Measurements from ENCODE around the gene REL.
"Not testable (repeated sequence)": the region's sequence is repeated elsewhere in the genome, so short reads cannot be mapped to it uniquely, and the experiment has no call there.

REL gene

DNA sequence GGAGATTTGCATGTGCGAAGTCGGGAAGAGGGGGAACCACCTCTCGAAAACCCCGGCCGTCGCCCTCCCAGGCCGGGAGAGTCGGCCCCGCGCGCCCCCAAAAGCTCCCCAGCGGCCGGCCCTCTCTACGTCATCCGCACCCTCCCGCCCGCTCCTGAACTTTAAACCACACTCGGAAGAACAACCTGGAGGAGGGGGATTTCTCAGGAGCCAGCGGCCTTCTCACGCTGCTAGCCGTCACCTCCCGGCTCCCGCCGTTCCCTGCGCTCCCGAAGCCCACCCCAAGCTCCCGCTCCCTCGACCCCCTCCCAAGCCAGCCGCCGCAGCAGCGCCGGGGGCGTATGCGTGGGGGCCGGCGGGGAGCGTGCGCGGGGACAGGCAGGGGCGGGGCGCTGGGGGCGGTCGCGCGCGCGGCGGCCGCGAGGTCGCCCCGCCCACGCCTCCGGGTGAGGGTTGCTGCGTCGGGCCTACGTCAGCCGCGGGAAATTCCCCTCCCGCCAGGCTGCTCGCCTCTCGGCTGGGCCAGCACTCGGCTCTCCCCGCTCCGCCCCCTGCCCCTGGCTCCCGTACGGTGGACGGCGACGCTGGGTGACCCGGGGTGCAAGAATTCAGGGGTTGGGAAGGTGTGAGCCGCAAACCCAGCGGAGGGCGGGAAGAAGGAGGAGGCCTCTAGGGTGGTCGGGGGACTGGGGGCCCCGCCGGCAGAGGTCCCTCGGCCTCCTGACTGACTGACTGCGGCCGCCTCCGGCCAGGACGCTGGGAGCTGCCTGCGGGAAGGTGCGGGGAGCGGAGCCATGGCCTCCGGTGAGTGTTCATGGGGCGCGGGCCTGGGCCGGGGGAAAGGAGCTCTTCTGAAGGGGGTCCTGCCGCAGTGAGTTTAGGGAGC is at the start of gene REL:
Gene REL, plus strand, starts transcription at position 528 of the 886 bp plus-strand sequence. Its CDS starts 267 bp downstream, at position 795.
- peak; percentile 83 to 93 for DNase-seq

DNA sequence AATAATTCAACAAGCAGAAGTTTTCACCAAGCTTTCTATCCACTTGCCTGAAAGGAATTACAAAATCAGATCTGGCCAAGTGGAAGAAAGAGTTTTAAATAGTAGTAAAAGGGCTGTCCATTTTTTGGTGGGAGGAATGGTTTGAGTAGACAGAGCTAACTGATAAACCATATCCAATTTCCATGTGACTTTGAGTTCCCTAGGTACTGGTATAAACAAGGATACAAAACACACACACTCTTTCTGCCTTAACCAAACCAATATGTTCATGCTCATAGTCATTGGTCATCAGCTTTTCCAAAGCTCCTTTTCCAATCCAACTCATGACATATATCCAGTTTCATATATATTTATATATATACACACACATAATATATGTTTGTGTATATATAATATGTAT is 49.5 kb upstream of the REL start:
- no peak for DNase-seq

DNA sequence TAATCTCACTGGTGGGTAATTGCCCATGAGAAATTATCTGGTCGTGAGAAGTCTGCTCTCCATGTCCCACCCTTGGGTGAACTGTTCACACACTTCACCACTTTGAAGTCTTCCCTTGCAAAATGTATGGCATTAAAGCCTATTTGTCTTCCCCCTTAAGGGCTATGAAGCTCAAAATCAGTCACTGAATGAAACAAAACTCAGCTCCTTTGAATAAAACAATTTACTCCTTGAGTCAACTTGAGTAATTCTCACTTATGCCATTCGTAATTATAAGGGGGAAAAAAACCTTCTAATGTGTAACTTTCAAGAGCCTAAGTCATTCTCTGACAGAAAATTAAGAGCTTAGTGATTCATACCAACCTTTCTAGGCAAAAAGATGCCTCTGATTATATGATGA is 48.8 kb upstream of the REL start:
- DNase-seq = no peak

DNA sequence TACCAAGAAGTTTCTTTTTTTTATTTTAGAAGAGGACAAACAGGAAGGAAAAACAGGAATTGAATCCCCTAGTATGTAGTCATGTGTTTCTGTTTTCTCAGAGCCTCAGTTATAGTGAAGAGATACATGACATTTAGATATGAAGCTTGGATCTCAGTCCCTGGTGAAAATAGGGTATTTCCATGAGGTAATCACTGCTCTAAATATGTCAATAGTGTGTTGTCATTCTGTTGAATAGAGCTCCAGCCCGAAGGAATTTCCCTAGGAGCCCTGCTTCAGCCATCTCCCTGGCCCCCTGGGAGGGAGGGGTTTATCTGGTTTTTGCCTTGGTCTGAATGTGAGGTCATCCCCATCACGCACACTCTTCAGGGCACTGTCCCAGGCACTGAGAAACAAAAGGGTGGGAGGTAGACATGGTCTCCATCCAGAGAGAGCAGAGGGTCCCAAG is 47.1 kb upstream of the REL start:
- no peak for DNase-seq

DNA sequence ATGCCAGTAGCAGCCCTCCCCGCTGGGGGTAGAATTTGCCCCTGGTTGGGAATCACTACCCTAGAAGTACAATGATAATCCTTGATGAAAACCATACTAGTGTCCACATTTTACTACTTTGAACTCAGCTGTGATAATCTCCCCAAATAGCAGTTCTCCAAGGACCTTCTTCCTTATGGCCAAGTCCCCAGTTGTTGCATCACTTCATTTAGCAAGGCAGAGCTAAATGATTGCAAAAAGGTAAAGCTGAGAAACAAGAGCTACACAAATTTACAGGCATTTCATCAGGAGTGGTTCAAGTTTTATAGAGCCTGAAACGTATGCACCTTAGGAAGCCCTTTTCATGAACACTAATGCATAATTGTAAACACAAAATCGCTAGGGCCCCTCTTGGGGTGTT is 44.9 kb upstream of the REL start:
- DNase-seq = no peak

DNA sequence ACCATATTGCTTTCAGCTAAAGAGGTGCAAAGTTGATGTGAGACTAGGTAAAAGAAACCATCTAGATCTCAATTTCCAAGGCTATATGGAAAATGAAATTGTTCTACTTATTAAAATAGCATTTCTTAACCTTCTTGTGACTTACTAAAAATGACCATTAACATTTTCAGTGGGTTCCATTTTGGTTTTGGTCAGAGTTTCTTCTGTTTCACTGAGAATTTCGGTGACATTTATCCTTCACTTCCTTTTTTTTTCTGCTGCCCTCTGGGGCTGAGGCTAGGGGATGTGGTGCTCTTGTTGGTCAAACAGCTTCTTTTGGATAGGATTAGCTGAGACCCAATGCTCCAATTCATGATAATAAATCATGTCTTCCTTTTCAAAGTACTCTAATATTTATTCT is 44.3 kb upstream of the REL start:
- no peak for DNase-seq

DNA sequence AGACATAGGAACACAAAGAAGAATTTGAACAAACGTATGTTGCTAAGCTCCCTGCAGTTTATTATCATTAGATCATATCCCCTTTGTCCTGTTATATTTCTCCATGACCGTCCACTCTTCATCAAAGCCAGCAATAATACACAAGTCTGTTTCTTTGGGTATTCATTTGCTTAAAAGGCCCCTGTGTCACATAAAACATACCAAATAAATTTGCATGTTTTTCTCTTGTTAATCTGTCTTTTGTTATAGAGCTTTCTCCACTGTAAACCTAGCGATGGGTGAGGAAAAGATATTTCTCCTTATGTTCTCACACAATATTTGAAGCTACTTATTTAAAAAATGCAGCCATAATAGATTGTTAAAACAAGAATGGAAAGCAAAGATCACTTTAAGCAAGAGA is 42.9 kb upstream of the REL start:
- DNase-seq = no peak

DNA sequence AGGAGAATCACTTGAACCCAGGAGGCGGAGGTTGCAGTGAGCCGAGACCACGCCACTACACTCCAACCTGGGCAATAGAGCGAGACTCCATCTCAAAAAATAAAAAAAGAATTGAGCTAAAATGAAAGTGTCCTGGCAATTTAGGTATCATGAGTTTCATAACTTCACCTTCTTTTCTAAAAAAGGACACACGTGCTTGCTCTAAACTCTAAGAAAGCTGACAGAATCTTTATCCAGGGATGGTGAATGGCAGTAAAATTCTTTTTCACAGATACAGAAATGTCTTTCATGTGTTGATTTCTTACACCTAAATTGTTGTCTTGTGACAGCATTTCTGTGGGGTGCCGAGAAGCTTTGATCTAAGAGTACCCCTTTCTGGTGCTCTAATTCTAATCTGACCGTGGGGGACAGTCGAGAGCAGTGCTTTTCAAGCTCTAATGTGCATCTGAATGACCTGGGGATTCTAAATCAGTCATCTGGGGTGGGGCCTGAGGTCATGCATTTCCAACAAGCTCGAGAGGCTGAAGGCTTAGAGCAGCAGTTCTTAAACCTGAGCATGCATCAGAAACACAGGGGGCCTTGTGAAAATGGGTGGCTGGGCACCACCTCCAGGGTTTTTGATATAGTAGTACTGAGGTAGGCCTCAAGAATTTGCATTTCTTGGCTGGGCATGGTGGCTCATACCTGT is 42.1 kb upstream of the REL start:
- no peak for DNase-seq

DNA sequence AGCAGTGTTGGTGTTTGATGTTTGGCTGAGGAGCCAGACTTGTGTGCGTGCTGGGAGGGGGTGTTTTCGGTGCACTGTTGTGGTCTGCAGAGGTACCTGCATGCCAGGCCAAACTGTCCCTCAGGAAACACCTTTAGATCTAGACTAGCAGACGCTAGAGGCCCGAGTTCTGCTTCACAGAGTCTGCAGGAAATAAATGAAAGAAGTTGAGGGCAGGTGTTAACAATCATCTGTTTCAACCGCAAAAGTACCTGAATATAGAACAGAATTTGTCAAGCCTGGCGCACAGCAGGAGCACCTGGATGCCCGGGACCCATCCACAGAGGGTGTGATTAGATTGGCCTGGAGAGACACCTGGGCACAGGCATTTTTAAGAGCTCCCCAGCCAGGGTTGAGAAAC is 40.5 kb upstream of the REL start:
- DNase-seq = no peak

DNA sequence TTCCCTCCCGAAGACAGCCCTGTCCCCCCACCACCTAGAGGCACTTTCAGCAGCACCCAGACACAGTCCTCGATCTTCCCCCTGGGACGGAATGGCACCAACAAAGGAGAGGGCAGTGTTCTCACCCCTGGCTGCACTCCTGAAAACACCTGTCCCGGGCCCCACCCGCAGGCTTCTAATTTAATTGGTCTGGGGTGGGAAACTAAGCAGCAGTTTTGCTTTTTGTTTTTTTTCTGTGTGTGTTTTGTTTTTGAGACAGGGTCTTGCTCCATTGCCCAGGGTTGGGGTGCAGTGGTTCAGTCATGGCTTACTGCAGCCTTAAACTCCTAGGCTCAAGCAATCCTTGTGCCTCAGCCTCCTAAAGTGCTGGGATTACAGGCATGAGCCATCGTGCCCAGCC is 38.4 kb upstream of the REL start:
- no peak for DNase-seq

DNA sequence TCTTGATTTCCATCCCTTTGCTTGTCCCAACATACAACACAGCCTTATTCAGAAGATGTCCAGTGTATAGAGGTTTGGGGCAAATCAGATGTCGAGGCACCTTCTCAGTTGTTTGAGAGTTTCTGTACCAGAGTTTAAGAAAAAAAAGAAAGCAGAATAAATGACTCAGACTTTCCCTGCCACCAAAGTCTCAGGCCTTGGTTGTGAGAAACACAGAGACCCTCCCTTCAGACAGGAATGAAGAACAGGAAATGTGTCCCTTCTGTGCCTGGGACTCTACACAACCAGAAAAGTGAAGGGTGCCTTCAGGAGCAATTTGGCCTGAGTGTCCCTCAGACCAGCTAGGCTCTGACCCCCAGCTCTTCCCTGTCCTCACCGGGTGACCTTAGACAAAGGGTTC is 37.3 kb upstream of the REL start:
- DNase-seq = no peak

DNA sequence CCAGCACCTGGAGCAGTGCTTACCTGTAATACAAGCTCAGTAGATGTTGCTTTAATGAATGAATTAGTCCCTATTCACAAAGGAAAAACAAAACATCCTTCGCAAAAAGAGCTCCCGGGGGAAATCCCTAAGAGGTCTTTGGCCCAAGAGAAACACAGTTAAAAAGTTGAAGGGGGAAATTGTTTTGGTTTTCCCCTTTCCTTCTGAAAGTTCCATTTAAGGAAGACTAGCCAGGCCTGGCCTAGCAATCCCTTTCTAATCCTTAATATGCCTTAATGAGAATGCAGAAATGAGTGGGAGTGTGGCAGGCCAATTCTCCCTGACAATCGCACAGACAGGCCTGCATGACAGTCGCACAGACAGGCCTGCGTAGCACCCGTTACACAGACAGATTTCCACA is 33.5 kb upstream of the REL start:
- DNase-seq = no peak

DNA sequence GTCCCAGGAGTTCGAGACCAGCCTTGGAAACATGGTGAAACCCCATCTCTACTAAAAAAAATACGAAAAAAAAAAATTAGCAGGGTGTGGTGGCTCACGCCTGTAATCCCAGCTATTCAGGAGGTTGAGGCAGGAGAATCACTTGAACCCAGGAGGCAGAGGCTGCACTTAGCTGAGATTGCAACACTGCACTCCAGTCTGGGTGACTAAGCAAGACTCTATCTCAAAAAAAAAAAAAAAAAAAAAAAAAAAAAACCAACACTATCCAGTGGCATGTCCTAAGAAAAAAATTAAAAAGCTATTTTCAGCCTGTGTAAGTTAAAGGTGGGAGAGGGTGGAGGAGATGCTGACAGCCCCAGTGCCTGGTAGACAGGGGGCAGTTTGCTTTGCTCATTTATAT is 32.2 kb upstream of the REL start:
- no peak for DNase-seq

DNA sequence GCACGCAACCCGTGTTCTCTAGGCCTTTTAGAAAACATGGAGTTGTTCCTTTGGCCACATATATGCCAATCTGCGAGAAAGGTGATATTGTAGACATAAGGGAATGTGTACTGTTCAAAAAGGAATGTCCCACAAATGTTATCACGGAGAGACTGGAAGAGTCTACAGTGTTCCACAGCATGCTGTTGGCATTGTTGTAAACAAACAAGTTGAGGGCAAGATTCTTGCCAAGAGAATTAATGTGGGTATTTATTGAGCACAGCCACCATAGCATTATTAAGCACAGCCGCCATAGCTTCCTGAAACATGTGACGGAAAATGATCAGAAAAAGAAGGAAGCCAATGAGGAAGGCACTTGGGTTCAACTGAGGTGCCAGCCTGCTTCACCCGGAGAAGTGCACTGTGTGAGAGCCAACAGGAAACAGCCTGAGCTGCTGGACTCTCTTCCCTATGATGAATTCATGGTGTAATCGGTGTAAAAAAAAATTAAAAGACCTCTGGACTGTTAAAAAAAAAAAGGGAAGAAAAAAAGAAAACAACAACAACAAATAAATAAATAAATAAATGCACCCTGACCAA is 29.0 kb upstream of the REL start:
- DNase-seq = no peak

DNA sequence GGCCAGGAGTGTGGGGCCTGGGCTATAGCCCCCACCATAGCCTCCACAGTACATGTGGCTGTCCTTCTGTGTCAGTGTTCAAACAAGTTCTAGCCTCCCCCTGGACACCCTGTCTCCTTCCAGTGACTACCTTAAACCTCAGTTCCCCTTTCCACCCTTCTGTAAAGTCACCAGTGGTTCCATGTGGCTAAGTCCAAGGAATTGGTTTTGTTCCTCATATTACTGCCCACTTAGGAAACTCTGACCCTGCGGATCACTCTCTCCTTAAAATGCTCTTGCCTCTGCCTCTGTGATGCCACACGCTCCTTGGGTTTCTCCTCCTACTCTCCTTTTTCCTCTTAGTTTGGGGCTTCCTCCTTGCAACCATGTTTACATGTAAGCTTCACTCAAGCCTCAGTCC is 27.8 kb upstream of the REL start:
- DNase-seq = no peak

DNA sequence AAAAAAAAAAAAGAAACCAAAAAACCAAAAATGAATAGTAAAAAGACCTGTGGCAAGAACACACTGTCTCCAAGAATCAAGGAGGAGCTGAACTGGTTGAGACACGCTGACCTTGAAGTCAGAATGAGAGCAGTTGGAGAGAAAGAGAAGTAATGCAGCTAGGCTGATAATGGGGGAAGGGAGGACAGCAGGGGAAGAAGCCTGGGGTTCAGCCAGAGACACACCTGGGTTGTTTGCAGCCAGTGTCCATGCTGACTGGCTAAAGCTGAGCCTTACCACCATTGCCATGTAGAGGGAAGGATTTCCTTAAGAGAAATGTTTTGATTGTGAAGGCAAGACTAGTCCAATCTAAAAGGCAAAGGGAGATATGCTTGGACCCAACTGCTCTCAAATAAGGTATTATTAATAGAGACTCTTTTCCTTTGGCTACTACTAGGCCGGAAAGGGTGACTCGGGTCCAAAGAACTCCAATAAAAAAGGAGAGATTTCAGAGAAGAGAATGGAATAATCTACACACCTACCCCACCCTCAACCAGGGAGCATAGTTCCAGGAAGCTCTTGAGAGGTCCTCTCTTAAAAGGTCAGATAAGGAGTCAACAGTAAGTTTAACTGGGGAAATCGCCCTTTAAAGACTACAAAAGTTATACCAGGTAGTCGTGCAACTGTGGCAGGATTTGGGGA is 25.2 kb upstream of the REL start:
- DNase-seq = no peak

DNA sequence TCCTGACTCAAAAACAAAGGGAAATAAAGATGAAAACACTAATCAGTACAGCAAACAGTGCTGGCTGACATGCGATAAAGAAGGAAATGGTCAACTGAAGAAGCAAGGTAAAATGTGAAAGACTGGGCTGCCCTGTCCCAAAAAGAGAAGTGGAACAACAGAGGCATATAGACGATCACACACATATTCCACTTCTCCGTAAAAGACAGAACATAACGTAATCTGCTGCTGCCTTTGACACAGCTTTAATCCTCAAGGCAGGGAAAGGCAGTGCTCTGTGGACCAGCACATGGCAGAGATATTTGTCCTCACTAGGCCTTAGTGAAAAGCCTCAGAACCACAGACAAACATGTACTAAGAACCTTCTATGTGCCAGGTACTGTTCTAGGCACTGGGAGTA is 24.3 kb upstream of the REL start:
- DNase-seq = no peak

DNA sequence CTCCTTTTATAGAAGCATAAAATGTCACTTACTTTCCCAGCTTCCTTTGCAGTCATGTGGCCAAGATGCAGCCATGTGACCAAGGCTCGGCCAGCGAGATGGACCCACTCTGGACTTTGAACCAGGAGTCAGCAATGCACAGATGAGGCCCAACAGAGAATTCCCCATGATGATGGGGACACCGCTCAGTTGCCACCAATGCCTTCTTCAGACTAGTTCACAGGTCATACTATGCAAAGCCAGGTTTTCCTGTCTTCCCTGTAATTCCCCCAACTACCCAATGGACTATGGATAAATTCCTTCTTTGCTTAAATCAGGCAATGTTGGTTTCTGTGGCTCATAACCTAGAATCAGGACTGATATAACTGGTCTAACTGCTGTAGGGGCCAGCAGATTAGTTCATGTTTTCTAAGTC is 22.5 kb upstream of the REL start:
- DNase-seq = no peak

DNA sequence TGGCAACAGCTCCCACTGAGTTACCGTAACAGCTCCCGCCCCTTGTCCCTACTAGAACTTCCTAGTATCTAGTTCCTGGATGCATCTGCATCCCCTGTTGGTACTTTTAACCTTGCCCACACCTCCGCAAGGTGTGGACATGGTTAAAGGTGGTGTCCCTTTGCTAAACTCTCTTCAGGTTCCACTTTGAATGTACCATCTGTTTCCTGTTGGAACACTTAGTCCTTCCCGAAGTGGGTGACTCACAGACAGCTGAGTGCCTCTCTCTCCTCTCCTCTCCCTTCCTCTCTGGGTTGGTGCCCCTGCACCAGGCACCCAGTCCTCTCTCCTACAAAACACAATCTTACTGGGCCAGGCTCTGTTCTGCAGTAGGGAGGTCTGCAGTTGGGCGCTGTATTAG is 19.6 kb upstream of the REL start:
- DNase-seq = no peak

DNA sequence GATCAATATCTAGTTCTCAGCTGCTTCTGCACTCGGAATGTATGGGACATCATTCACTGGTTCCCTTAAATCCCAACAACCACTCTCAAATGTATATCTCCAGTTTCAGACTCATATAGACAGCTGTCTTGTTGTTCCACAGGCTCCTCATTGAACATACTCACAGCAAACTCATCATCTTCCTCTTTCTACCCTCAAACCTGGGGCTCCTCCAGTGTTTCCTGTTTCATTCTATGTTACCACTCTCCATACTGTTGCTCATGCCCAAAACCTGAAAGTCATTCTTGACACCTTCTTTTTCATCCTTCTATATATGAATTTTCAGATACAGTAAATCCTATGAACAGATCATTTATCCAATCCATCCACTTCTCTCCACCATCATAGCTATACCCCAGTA is 18.7 kb upstream of the REL start:
- DNase-seq = no peak

DNA sequence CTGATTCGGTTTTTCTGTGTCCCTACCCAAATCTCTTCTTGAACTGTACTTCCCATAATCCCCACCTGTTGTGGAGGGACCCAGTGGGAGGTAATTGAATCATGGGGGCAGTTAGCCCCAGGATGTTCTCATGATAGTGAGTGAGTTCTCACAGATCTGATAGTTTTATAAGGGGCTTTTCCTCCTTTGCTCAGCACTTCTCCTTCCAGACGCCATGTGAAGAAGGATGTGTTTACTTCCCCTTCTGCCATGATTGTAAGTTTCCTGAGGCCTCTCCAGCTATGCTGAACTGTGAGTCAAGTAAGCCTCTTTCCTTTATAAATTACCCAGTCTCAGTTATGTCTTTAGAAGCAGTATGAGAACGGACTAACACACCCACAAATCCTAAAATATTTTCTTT is 16.0 kb upstream of the REL start:
- not testable (repeated sequence) for DNase-seq

DNA sequence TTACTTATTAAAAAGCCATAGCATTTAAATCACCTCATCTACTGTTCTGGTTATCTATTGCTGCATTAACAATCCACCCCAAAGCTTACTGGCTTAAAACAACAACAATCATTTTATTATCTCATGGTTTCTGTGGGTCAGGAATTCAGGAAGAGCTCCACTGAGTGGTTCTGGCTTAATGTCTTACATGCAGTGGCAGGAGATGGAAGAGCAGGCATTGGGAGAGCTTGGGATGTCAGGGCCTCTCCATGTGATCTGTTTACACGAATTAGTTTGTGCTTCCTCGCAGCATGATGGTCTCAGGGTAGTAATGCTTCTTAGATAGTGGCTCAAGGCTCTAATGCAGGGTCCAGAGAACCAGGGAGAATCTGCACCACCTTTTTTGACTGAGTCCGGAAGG is 14.4 kb upstream of the REL start:
- no peak for DNase-seq

DNA sequence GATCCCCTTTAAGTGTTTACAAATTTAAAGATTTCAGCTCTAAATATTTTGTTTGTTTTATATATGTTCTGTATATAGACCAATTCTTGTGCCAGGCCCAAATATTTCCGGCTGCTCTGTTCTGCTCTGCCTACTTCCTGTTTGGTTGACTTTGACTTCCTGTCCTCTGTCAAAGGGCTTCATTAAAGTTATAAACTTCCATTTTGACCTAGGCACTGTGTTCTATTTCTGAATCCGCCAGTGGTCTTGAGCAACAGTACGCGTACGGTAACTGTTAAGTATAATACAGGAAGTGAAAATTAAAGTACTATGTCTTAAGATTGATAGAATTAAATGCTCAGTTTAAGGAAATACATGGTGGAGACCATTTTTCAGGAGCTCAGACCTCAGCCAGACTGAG is 13.5 kb upstream of the REL start:
- DNase-seq = no peak

All from stimulated activated CD4-positive, alpha-beta T cell treated with anti-CD3 and anti-CD28 coated beads, Interleukin-2, amount 100 ng/mL, for 48 hours (primary cell).